T47D (cell line): ENCODE data around the gene FLVCR2.
A peak's percentile ranks its signal among the peaks of the same experiment; 100 is the strongest.
"Not testable (repeated sequence)": the region's sequence is repeated elsewhere in the genome, so short reads cannot be mapped to it uniquely, and the experiment has no call there.

Source experiments
- DNase-seq, 2 experiments: peaks; one replicate each; pipeline versions ENCODE4 v3.0.0 to v3.0.0-alpha.2; 2011 to 2012; ENCODE audit warnings: low read depth in 1 of 2, low spot score in 1 of 2
- JUND ChIP-seq: IDR thresholded peaks from 2 replicates; pipeline ENCODE4 v1.6.1; 2012; ENCODE audit warnings: low read depth
- in situ Hi-C: cut with HindIII; loops from 2 replicates; pipeline ENCODE4 v1.10.0; 2016; ENCODE audit warnings: low sequenced_read_pairs, low pct_unique_long_range_greater_than_20kb

FLVCR2 gene

GRCh38 chr14:75673345-75674035, 95.1 kb downstream of the FLVCR2 start:
- no peak for DNase-seq
- no peak for TF ChIP-seq JUND
- in situ Hi-C loops, result no loop called here

- DNase-seq, result no peak
- TF ChIP-seq JUND, result no peak
- in situ Hi-C loops, result no loop called here
Observed at GRCh38 chr14:75675265-75675960, 97.0 kb downstream of the FLVCR2 start.

GRCh38 chr14:75685910-75686309, 107.5 kb downstream of the FLVCR2 start:
- in situ Hi-C loops, result no loop called here
- DNase-seq, result peak in 1 of 2 experiments; percentile 9
- no peak for TF ChIP-seq JUND

GRCh38 chr14:75689012-75689411, 110.6 kb downstream of the FLVCR2 start:
- in situ Hi-C loops, result no loop called here
- no peak for TF ChIP-seq JUND
- no peak for DNase-seq

- DNase-seq, result no peak
- in situ Hi-C loops, result no loop called here
- no peak for TF ChIP-seq JUND
Observed at GRCh38 chr14:75690010-75690409, 111.6 kb downstream of the FLVCR2 start.

GRCh38 chr14:75695025-75695424, 116.6 kb downstream of the FLVCR2 start:
- in situ Hi-C loops, DNase-seq: not testable (repeated sequence)

GRCh38 chr14:75697386-75697785, 119.0 kb downstream of the FLVCR2 start:
- DNase-seq, result no peak
- in situ Hi-C loops, result no loop called here
- no peak for TF ChIP-seq JUND
